K562 (cell line): ENCODE results near the gene PRSS38. TPM values are rescaled to one million over a fixed set of nuclear protein-coding genes. Genes with fewer than 3 reads are reported as not detected.

Source experiments
- DPF2 ChIP-seq: fragments of 450-650 bp; IDR thresholded peaks from 2 replicates; pipeline ENCODE4 v1.6.1; 2016
- HEY1 ChIP-seq: fragments of 250-450 bp; sonication (Bioruptor Pico); IDR thresholded peaks from 2 replicates; pipeline ENCODE4 v1.5.0; 2020; ENCODE audit warnings: mild to moderate bottlenecking, moderate library complexity, borderline replicate concordance
- HMBOX1 ChIP-seq: sonication (generic); IDR thresholded peaks from 2 replicates; pipeline ENCODE4 v1.6.1; 2016
- MTA3 ChIP-seq: fragments of 450-650 bp; formaldehyde crosslinking; IDR thresholded peaks from 2 replicates; pipeline ENCODE4 v1.6.1; 2017; ENCODE audit warnings: mild to moderate bottlenecking, borderline replicate concordance
- NELFE ChIP-seq: IDR thresholded peaks from 2 replicates; pipeline ENCODE4 v1.6.1; 2011; ENCODE audit warnings: mild to moderate bottlenecking; ENCODE audit not compliant: insufficient read depth, insufficient read length
- NR2C1 ChIP-seq, 2 experiments: fragments of 450-650 bp; IDR thresholded peaks; 2 replicates each; pipeline ENCODE4 v1.6.1; 2017; ENCODE audit warnings: mild to moderate bottlenecking in 2 of 2, antibody characterized with exemption in 1 of 2, inconsistent platforms in 1 of 2, missing compliant biosample characterization in 1 of 2, missing genetic modification characterization in 1 of 2
- RBFOX2 ChIP-seq: fragments of 200-400 bp; formaldehyde crosslinking; IDR thresholded peaks from 2 replicates; pipeline ENCODE4 v1.6.1; 2017; ENCODE audit warnings: low read depth, mild to moderate bottlenecking, low read length, moderate library complexity
- RERE ChIP-seq: sonication (generic); formaldehyde crosslinking; IDR thresholded peaks from 2 replicates; pipeline ENCODE4 v1.8.0; 2023; ENCODE audit warnings: missing genetic modification reagents, mild to moderate bottlenecking, borderline replicate concordance
- UBTF ChIP-seq, 2 experiments: IDR thresholded peaks; 2 replicates each; pipeline ENCODE4 v1.6.1; 2012; ENCODE audit warnings: improper control_type of control experiment in 2 of 2, low read depth in 2 of 2, low read length in 2 of 2, borderline replicate concordance in 1 of 2
- ZNF3 ChIP-seq: fragments of 250-450 bp; sonication (Bioruptor Pico); IDR thresholded peaks from 2 replicates; pipeline ENCODE4 v1.5.0; 2021; ENCODE audit warnings: mild to moderate bottlenecking, moderate library complexity
- ZNF395 ChIP-seq: fragments of 200-800 bp; sonication (Bioruptor generic); IDR thresholded peaks from 2 replicates; pipeline ENCODE4 v1.6.1; 2017; ENCODE audit warnings: missing genetic modification characterization, missing compliant biosample characterization
- polyA plus RNA-seq, 8 experiments: library from polyadenylated mRNA; depleted of rRNA in 4 of 8; stranded (reverse) in 5 of 8; unstranded in 3 of 8; fragments of >200 nt; fragmentation: Nextera tagmentation in 2 of 8; fragmentation: Illumina TruSeq in 1 of 8; extraction: Ambion mirVana in 2 of 8; extraction: Trizol in 1 of 8; gene quantifications; 2 replicates each; pipeline versions ENCODE4 v1.2.1 to v1.2.3, GENCODE V29; 2011 to 2014; ENCODE audit warnings: inconsistent platforms in 1 of 8, missing spikeins in 1 of 8
- total RNA-seq, 7 experiments: library from RNA; depleted of rRNA in 6 of 7; stranded (reverse); fragments of >200 nt in 6 of 7; fragmentation: Illumina TruSeq in 2 of 7; extraction: Trizol in 2 of 7; gene quantifications; 2 replicates each; pipeline versions ENCODE4 v1.2.1 to v1.2.3, GENCODE V29; 2011 to 2021; ENCODE audit warnings: low replicate concordance in 1 of 7

PRSS38 gene
- total and polyA plus RNA-seq, 9 of the 15 experiments (the other 6 are each of a cell fraction or from before 2014, with no cell fraction given): 0.09 to 0.14 TPM; not detected in 7

GRCh38 chr1:227885648-227886502 is 70.4 kb downstream of the PRSS38 start (continued):
- TF ChIP-seq DPF2: peak; percentile 30; the same call in 1 of the 2 replicates
- TF ChIP-seq RERE (CRISPR knock-in tag): no peak
- TF ChIP-seq ZNF3 (CRISPR knock-in tag): no peak
- no peak for TF ChIP-seq HEY1
- TF ChIP-seq MTA3: peak; percentile 48
- TF ChIP-seq RBFOX2: peak; percentile 42
- TF ChIP-seq HMBOX1: no peak
- peak in 1 of 2 experiments; percentile 61; a peak in 1 of 4 replicates for TF ChIP-seq UBTF (IDR thresholded peaks at IDR 0.05; ENCODE audit: borderline replicate concordance in 1 of 2, low read depth in 2 of 2, low read length in 2 of 2)
- 0 out of 2 replicates have a peak, but pooled peaks have one; percentile 35 for TF ChIP-seq ZNF395 (CRISPR knock-in tag)
- TF ChIP-seq NELFE: no peak
- no peak for TF ChIP-seq NR2C1 (IDR thresholded peaks at IDR 0.05)
- TF ChIP-seq NR2C1 (tag; IDR thresholded peaks at IDR 0.05): peak; percentile 51; the same call in 1 of the 2 replicates
